Ascending aorta (tissue), 2 donors: ENCODE data around the gene CEP131. TPM values are rescaled to one million over a fixed set of nuclear protein-coding genes. Genes with fewer than 3 reads are reported as not detected.

ENCODE experiments used
- DNase-seq, 2 donors: peaks; one replicate each; pipeline ENCODE4 v3.0.0-alpha.2; 2019; ENCODE audit warnings: low spot score in 2 of 2
- H3K27ac ChIP-seq, 2 donors: fragments of 200-600 bp; sonication (generic); one replicate each; pipeline ENCODE4 v1.5.1; 2016 to 2017; ENCODE audit warnings: mild to moderate bottlenecking in 1 of 2
- H3K27me3 ChIP-seq: fragments of 200-600 bp; sonication (generic); one replicate; pipeline ENCODE4 v1.5.1; 2017
- H3K36me3 ChIP-seq, 2 donors: fragments of 200-600 bp; sonication (generic); one replicate each; pipeline ENCODE4 v1.5.1; 2016
- H3K4me1 ChIP-seq, 2 donors: fragments of 200-600 bp; sonication (generic); one replicate each; pipeline ENCODE4 v1.5.1; 2016 to 2017; ENCODE audit warnings: mild to moderate bottlenecking in 1 of 2
- H3K4me3 ChIP-seq, 2 donors: fragments of 200-600 bp; sonication (generic); one replicate each; pipeline ENCODE4 v1.5.1; 2016 to 2017; ENCODE audit warnings: mild to moderate bottlenecking in 1 of 2
- H3K9me3 ChIP-seq, 2 donors: fragments of 200-600 bp; sonication (generic); one replicate each; pipeline ENCODE4 v1.5.1; 2016
- CTCF ChIP-seq, 3 experiments: fragments of 200-600 bp in 2 of 3; fragments of 450-650 bp in 1 of 3; sonication (generic) in 2 of 3; IDR thresholded peaks; one replicate each; pipeline ENCODE4 v1.5.1; 2016 to 2019; ENCODE audit warnings: antibody characterized with exemption in 3 of 3, mild to moderate bottlenecking in 1 of 3, moderate library complexity in 1 of 3
- intact Hi-C: fragments of 100-400 bp; cut with DNase I; formaldehyde crosslinking; loops from one replicate; pipeline ENCODE4 v1.15.1; 2023
- total RNA-seq: library from RNA; depleted of rRNA; stranded (reverse); fragments of >200 nt; gene quantifications from one replicate; pipeline ENCODE4 v1.1.0, GENCODE V29; 2016

The CEP131 gene
- 6.7 TPM for total RNA-seq

- intact Hi-C loops: loop anchor here (1.0 kb wide), 1 partner anchor 16 kb away; the partner anchor contains the start of genes NDUFAF8 and TEPSIN
- no peaks in the 10 kb centered on the region for H3K9me3 ChIP-seq
- TF ChIP-seq CTCF (IDR thresholded peaks at IDR 0.05): no peak
- H3K4me3 ChIP-seq: peak within 1 kb of the TSS; percentile 79 to 87
- DNase-seq: peak; percentile 96 to 99
- peaks cover 0 to 17% of the 10 kb centered on the region in 2 donors for H3K4me1 ChIP-seq
- no peaks in the 10 kb centered on the region for H3K27me3 ChIP-seq
- no peaks in the 10 kb centered on the region for H3K36me3 ChIP-seq
- peak within 1 kb of the TSS in 1 of 2 donors; percentile 46 for H3K27ac ChIP-seq
Observed at GRCh38 chr17:81222906-81223761, at the start of gene CEP131. TSS of gene CEP131 (minus strand) at chr17:81222965. CDS start at chr17:81220056, 2,909 bp downstream.

- no peaks in the 10 kb centered on the region for H3K9me3 ChIP-seq
- TF ChIP-seq CTCF (IDR thresholded peaks at IDR 0.05): no peak
- no peaks in the 10 kb centered on the region for H3K27me3 ChIP-seq
- H3K36me3 ChIP-seq: peaks cover 46 to 57% of the 10 kb centered on the region in 2 donors
- intact Hi-C loops: no loop called here
- DNase-seq: no peak
- no peak overlapping the region for H3K4me3 ChIP-seq
- no peaks in the 10 kb centered on the region for H3K4me1 ChIP-seq
- no peak overlapping the region for H3K27ac ChIP-seq
Observed at GRCh38 chr17:81271226-81271625, 48.5 kb upstream of the CEP131 start.

GRCh38 chr17:81270279-81270678 lies 47.5 kb upstream of the CEP131 start:
- H3K9me3 ChIP-seq: no peaks in the 10 kb centered on the region
- no peak for TF ChIP-seq CTCF (IDR thresholded peaks at IDR 0.05)
- no peaks in the 10 kb centered on the region for H3K27me3 ChIP-seq
- intact Hi-C loops: no loop called here
- no peaks in the 10 kb centered on the region for H3K4me1 ChIP-seq
- H3K4me3 ChIP-seq: no peak overlapping the region
- H3K36me3 ChIP-seq: peaks cover 43 to 61% of the 10 kb centered on the region in 2 donors
- no peak overlapping the region for H3K27ac ChIP-seq
- no peak for DNase-seq

- Histone ChIP-seq H3K36me3 (peaks cover 36 to 56% of the 10 kb centered on the region in 2 donors), H3K4me3 (no peak overlapping the region), H3K27ac (peak overlapping the region in 1 of 2 donors; percentile 34), H3K27me3 (no peaks in the 10 kb centered on the region), H3K9me3 (no peaks in the 10 kb centered on the region), H3K4me1 (no peaks in the 10 kb centered on the region)
- no peak for DNase-seq
- no peak for TF ChIP-seq CTCF (IDR thresholded peaks at IDR 0.05)
- intact Hi-C loops: no loop called here
Observed at GRCh38 chr17:81267390-81268067, 44.8 kb upstream of the CEP131 start.

- intact Hi-C loops: no loop called here
- peaks cover 41 to 62% of the 10 kb centered on the region in 2 donors for H3K36me3 ChIP-seq
Observed at GRCh38 chr17:81265576-81265975, 42.8 kb upstream of the CEP131 start.

More at GRCh38 chr17:81265576-81265975, 42.8 kb upstream of the CEP131 start:
- Histone ChIP-seq H3K4me1 (no peaks in the 10 kb centered on the region), H3K27ac (no peak overlapping the region), H3K4me3 (no peak overlapping the region), H3K9me3 (no peaks in the 10 kb centered on the region), H3K27me3 (no peaks in the 10 kb centered on the region)
- no peak for TF ChIP-seq CTCF (IDR thresholded peaks at IDR 0.05)
- DNase-seq: no peak
